Hepatocyte (in vitro differentiated cells): ENCODE data around the gene EDAR. TPM values are rescaled to one million over a fixed set of nuclear protein-coding genes. Genes with fewer than 3 reads are reported as not detected.

Experiments used
- DNase-seq: peaks from one replicate; pipeline ENCODE4 v3.0.0-alpha.2; 2016; ENCODE audit warnings: low spot score
- H2AFZ ChIP-seq: fragments of 200-600 bp; sonication (generic); 2 replicates; pipeline ENCODE4 v1.6.0; 2016; ENCODE audit warnings: antibody characterized with exemption, mild to moderate bottlenecking
- H3K27ac ChIP-seq: fragments of 200-600 bp; sonication (generic); 2 replicates; pipeline ENCODE4 v1.5.1; 2016; ENCODE audit warnings: mild to moderate bottlenecking
- H3K27me3 ChIP-seq: fragments of 200-600 bp; sonication (generic); 2 replicates; pipeline ENCODE4 v1.6.1; 2016
- H3K36me3 ChIP-seq: fragments of 200-600 bp; sonication (generic); replicated peaks from 2 replicates; pipeline ENCODE4 v1.5.1; 2016; ENCODE audit warnings: low read depth; ENCODE audit not compliant: insufficient read depth
- H3K4me1 ChIP-seq: fragments of 200-600 bp; sonication (generic); 2 replicates; pipeline ENCODE4 v1.5.1; 2016; ENCODE audit warnings: mild to moderate bottlenecking, moderate library complexity; ENCODE audit not compliant: insufficient read depth
- H3K4me2 ChIP-seq: fragments of 200-600 bp; sonication (generic); 2 replicates; pipeline ENCODE4 v1.6.0; 2016
- H3K4me3 ChIP-seq: fragments of 200-600 bp; sonication (generic); 2 replicates; pipeline ENCODE4 v1.5.1; 2016; ENCODE audit warnings: mild to moderate bottlenecking
- H3K79me2 ChIP-seq: fragments of 200-600 bp; sonication (generic); 2 replicates; pipeline ENCODE4 v1.6.0; 2017; ENCODE audit warnings: mild to moderate bottlenecking
- H3K9me2 ChIP-seq: fragments of 200-600 bp; sonication (generic); replicated peaks from 2 replicates; pipeline ENCODE4 v1.6.0; 2017; ENCODE audit warnings: mild to moderate bottlenecking; ENCODE audit not compliant: insufficient read depth
- H3K9me3 ChIP-seq: fragments of 200-600 bp; sonication (generic); 2 replicates; pipeline ENCODE4 v1.5.1; 2016; ENCODE audit warnings: low read depth, mild to moderate bottlenecking
- H4K20me1 ChIP-seq: fragments of 200-600 bp; sonication (generic); 2 replicates; pipeline ENCODE4 v1.6.0; 2016; ENCODE audit warnings: mild to moderate bottlenecking; ENCODE audit not compliant: insufficient read depth, poor library complexity, severe bottlenecking
- EZH2 ChIP-seq: fragments of 200-600 bp; sonication (generic); IDR thresholded peaks from 2 replicates; pipeline ENCODE4 v1.6.1; 2016; ENCODE audit warnings: antibody characterized with exemption, mild to moderate bottlenecking, borderline replicate concordance
- EZH2phosphoT487 ChIP-seq: fragments of 200-600 bp; sonication (generic); IDR thresholded peaks from one replicate; pipeline ENCODE4 v1.6.1; 2018; ENCODE audit warnings: antibody characterized with exemption, mild to moderate bottlenecking, low read depth, moderate library complexity; ENCODE audit not compliant: unreplicated experiment, severe bottlenecking
- WGBS: methylation state at CpG from one replicate; pipeline ENCODE4 v1.1.6; 2016; ENCODE audit warnings: low lambda C conversion rate; ENCODE audit errors: missing lambda C conversion rate; 5-methylcytosine and 5-hydroxymethylcytosine counted together
- polyA plus RNA-seq: library from polyadenylated mRNA; unstranded; fragments of >200 nt; fragmentation: Nextera tagmentation; extraction: Ambion mirVana; gene quantifications from 2 replicates; pipeline ENCODE4 v1.2.1, GENCODE V29; 2016
- total RNA-seq: library from RNA; depleted of rRNA; stranded (reverse); fragments of >200 nt; gene quantifications from 2 replicates; pipeline ENCODE4 v1.2.3, GENCODE V29; 2014
- TF ChIP-seq, protein P1 (sequence below): fragments of 200-600 bp; sonication (generic); IDR thresholded peaks from 2 replicates; pipeline ENCODE4 v1.5.1; 2016; ENCODE audit warnings: antibody characterized with exemption, mild to moderate bottlenecking; ENCODE audit not compliant: poor library complexity

Gene EDAR
- total and polyA plus RNA-seq, 2 experiments from 2014 or later: 0.20 to 0.21 TPM

DNA sequence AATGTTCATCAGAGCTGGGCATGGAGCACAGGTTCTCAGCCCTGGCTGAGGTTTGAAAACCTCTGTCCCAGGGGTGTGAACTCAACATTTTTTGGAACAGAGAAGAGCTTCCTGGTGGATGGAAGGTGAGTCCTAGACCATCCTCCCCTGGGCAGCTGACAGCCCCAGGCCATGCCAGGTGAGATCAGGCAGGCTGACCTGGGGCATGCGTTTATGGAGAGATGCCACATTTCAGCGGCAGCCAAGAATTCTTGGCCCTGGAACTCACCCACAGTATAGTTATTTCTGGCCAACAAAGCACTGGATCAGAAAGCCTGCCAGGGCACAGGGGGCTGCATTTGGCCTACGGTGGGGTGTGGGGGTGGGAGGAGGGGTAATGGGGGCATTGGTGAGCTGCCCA lies 83.8 kb downstream of the EDAR start:
- no peaks in the 10 kb centered on the region for H4K20me1 ChIP-seq
- H3K79me2 ChIP-seq: no peaks in the 10 kb centered on the region
- H3K9me3 ChIP-seq: no peaks in the 10 kb centered on the region
- no peak overlapping the region for H3K4me2 ChIP-seq
- H3K9me2 ChIP-seq: no peaks in the 10 kb centered on the region
- H3K27me3 ChIP-seq: no peaks in the 10 kb centered on the region
- H3K36me3 ChIP-seq: no peaks in the 10 kb centered on the region
- TF ChIP-seq, protein P1, sequence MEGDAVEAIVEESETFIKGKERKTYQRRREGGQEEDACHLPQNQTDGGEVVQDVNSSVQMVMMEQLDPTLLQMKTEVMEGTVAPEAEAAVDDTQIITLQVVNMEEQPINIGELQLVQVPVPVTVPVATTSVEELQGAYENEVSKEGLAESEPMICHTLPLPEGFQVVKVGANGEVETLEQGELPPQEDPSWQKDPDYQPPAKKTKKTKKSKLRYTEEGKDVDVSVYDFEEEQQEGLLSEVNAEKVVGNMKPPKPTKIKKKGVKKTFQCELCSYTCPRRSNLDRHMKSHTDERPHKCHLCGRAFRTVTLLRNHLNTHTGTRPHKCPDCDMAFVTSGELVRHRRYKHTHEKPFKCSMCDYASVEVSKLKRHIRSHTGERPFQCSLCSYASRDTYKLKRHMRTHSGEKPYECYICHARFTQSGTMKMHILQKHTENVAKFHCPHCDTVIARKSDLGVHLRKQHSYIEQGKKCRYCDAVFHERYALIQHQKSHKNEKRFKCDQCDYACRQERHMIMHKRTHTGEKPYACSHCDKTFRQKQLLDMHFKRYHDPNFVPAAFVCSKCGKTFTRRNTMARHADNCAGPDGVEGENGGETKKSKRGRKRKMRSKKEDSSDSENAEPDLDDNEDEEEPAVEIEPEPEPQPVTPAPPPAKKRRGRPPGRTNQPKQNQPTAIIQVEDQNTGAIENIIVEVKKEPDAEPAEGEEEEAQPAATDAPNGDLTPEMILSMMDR: no peak
- TF ChIP-seq EZH2 (no peak), EZH2phosphoT487 (no peak)
- H2AFZ ChIP-seq: no peak overlapping the region
- 87% methylated on average over 3 of the region's 3 CpGs for WGBS
- H3K4me3 ChIP-seq: no peak overlapping the region
- DNase-seq: no peak
- no peaks in the 10 kb centered on the region for H3K4me1 ChIP-seq
- no peak overlapping the region for H3K27ac ChIP-seq

DNA sequence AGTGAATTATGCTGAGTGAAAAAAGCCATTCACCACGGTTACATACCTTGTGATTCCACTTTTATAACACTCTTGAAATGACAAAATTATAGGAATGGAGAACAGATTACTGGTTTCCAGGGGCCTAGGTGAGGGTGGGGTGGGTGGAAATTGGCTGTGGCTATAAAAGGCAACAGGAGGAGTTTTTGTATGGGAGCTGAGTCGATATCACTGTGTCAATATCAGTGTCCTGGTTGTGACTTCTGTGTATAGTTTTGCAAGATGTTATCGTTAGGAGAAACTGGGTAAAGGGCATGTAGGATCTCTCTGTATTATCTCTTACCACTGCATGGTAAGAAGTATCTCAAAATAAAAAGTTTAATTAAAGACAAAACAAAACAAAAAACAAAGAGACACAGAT lies 84.3 kb downstream of the EDAR start:
- 77% methylated on average over 3 of the region's 3 CpGs for WGBS
- no peaks in the 10 kb centered on the region for H3K9me2 ChIP-seq
- H3K4me3 ChIP-seq: no peak overlapping the region
- no peak overlapping the region for H3K27ac ChIP-seq
- no peak overlapping the region for H2AFZ ChIP-seq
- no peaks in the 10 kb centered on the region for H3K36me3 ChIP-seq
- no peaks in the 10 kb centered on the region for H3K9me3 ChIP-seq
- DNase-seq: no peak
- H3K4me2 ChIP-seq: no peak overlapping the region
- no peak for TF ChIP-seq EZH2
- TF ChIP-seq EZH2phosphoT487: no peak
- TF ChIP-seq, protein P1: no peak
- H3K79me2 ChIP-seq: no peaks in the 10 kb centered on the region
- no peaks in the 10 kb centered on the region for H3K4me1 ChIP-seq
- H3K27me3 ChIP-seq: no peaks in the 10 kb centered on the region
- H4K20me1 ChIP-seq: no peaks in the 10 kb centered on the region

DNA sequence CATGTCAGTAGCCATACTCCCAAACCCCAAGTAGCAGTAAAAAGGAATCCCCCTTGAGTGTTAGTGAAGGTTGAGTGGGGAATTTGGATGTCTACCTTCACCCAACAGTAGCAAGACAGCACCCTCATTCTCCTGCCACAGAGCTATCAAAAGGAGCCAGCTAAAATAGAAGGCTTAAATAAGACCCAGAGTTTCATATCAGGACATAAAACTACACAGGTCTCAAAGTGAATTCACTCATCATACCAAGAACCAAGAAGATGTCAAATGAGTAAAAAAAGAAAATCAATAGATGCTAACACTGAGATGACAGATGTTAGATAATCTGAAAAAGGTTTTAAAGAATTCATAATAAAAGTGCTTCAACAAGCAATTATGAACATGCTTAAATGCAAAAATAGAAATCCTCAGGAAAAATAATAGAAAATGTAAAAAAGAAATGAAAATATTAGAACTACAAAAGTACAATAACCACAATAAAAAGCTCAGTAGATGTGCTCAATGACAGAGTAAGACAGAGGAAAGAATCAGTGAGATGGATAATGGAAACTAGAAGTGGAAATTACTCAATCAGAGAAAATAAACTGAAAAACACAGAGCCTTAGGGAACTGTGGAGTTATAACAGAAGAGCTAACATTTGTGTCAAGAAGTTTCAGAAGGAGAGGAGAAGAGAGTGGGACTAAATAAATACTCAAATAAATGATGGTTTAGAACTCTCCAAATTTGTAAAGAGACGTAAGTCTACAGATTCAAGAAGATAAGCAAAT lies 90.5 kb downstream of the EDAR start:
- Histone ChIP-seq H3K9me2 (no peaks in the 10 kb centered on the region), H3K36me3 (no peaks in the 10 kb centered on the region), H3K4me3 (no peak overlapping the region), H3K79me2 (no peaks in the 10 kb centered on the region), H3K4me1 (no peaks in the 10 kb centered on the region), H4K20me1 (no peaks in the 10 kb centered on the region), H2AFZ (no peak overlapping the region), H3K27ac (no peak overlapping the region), H3K9me3 (no peaks in the 10 kb centered on the region), H3K27me3 (no peaks in the 10 kb centered on the region), H3K4me2 (no peak overlapping the region)
- 84% methylated on average over 1 of the region's 1 CpG for WGBS
- no peak for DNase-seq
- TF ChIP-seq EZH2 (no peak), EZH2phosphoT487 (no peak)
- TF ChIP-seq, protein P1: no peak
